Mucosa of rectum (tissue), 2 donors: ENCODE data around the gene ZNF280D.
"Not testable (repeated sequence)": the region's sequence is repeated elsewhere in the genome, so short reads cannot be mapped to it uniquely, and the experiment has no call there.

ENCODE experiments used
- H3K27ac ChIP-seq, 2 donors: one replicate each; pipeline ENCODE4 v1.7.0; 2013; ENCODE audit warnings: inconsistent platforms in 2 of 2, low read depth in 2 of 2, low read length in 2 of 2
- H3K27me3 ChIP-seq, 2 donors: one replicate each; pipeline ENCODE4 v1.7.0; 2013; ENCODE audit warnings: low read length in 2 of 2; ENCODE audit not compliant: control insufficient read depth in 2 of 2, insufficient read depth in 2 of 2
- H3K36me3 ChIP-seq, 2 donors: one replicate each; pipeline ENCODE4 v1.7.0; 2013; ENCODE audit warnings: low read length in 2 of 2; ENCODE audit not compliant: control insufficient read depth in 2 of 2, insufficient read depth in 2 of 2
- H3K4me1 ChIP-seq, 2 donors: one replicate each; pipeline ENCODE4 v1.7.0; 2013; ENCODE audit warnings: low read length in 2 of 2, mild to moderate bottlenecking in 1 of 2; ENCODE audit not compliant: control insufficient read depth in 2 of 2, insufficient read depth in 2 of 2
- H3K4me3 ChIP-seq, 2 donors: one replicate each; pipeline ENCODE4 v1.7.0; 2013; ENCODE audit warnings: low read length in 2 of 2
- H3K9ac ChIP-seq, 2 donors: one replicate each; pipeline ENCODE4 v1.7.0; 2013; ENCODE audit warnings: low read length in 2 of 2, low read depth in 1 of 2, mild to moderate bottlenecking in 1 of 2
- H3K9me3 ChIP-seq, 2 donors: one replicate each; pipeline ENCODE4 v1.7.0; 2013; ENCODE audit warnings: low read length in 2 of 2; ENCODE audit not compliant: control insufficient read depth in 2 of 2
- donor health status: healthy.
- donor health status: Normal muscosa, but diverticular disease.

ZNF280D gene

DNA sequence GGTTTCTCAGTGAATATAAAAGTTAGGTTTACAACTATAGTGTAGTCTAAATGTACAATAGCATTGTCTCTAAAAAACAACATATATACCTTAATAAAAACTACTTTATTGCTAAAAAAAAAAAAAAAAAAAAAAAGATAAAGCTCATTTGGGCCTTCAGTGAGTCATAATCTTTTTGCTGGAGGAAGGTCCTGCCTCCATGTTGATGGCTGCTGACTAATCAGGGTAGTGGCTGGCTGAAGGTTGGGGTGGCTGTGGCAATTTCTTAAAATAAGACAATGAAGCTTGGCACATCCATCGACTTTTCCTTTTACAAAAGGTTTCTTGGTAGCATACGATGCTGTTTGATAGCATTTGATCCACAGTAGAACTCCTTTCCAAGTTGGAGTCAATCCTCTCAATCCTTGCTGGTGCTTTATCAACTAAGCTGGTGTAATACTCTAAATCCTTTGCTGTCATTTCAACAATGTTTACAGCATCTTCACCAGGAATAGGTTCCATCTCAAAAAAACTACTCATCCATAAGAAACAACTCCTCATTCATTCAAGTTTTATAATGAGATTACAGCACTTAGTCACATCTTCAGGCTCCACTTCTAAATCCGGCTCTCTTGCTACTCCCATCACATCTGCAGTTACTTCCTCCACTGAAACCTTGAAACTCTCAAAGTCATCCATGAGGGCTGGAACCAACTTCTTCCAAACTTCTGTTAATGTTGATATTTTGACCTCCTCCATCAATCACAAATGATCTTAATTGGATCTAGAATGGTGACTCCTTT is 13.3 kb downstream of the ZNF280D start:
- no peaks in the 10 kb centered on the region for H3K4me1 ChIP-seq

DNA sequence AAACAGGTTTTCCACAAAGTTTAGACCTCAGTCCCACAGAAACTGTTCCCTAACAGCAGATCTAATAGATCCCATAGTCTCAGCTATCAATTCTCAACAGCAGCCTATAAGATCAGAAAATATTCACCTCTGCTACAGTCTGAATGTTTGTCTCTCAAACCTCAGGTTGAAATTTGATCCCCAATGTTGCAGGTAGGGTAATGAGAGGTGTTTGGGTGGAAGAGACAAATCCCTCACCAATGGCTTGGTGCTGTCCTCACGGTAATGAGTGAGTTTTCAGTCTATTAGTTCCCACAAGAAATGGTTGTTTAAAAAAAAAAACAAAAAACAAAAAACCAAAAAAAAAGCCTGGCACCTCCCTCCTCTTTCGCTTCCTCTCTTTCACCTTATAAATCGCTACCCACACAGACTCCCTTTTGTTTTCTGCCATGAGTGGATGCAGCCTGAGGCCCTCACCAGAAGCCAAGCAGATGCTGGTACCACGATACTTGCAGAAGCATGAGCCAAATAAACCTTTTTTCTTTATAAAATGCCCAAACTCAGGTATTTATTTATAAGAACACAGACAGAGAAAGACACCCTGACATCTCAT is 14.2 kb downstream of the ZNF280D start:
- Histone ChIP-seq H3K27ac (no peak overlapping the region), H3K36me3 (no peaks in the 10 kb centered on the region), H3K27me3 (no peaks in the 10 kb centered on the region), H3K9ac (no peak overlapping the region), H3K4me3 (no peak overlapping the region), H3K4me1 (no peaks in the 10 kb centered on the region), H3K9me3 (no peaks in the 10 kb centered on the region)

More for the DNA sequence above, 13.3 kb downstream of the ZNF280D start:
- H3K27me3 ChIP-seq = no peaks in the 10 kb centered on the region
- no peaks in the 10 kb centered on the region for H3K9me3 ChIP-seq
- no peak overlapping the region for H3K9ac ChIP-seq
- no peak overlapping the region for H3K27ac ChIP-seq
- no peaks in the 10 kb centered on the region for H3K36me3 ChIP-seq
- H3K4me3 ChIP-seq = no peak overlapping the region

DNA sequence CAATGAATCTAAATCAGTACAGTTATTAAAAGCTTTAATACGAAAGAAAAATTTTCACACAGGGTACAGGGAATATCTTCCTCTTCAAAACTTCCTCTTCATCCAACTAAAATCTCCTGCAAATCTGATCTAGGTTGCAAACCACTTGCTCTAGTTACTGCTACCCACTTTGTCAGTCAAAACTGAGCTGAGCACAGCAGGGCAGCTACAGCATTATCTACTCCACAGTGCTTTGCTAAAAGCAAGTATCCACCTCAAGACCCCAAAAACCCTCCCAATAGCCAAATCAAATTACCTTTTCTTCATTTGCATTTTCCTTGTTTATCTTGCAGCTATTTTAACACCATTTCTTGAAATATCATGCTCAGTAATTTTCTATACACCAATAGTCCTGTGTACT is 14.7 kb downstream of the ZNF280D start:
- Histone ChIP-seq H3K27ac (no peak overlapping the region), H3K27me3 (no peaks in the 10 kb centered on the region), H3K4me3 (no peak overlapping the region), H3K4me1 (no peaks in the 10 kb centered on the region), H3K9ac (no peak overlapping the region), H3K9me3 (no peaks in the 10 kb centered on the region), H3K36me3 (no peaks in the 10 kb centered on the region)

GRCh38 chr15:56716334-56716733 is 17.0 kb downstream of the ZNF280D start:
- H3K36me3 ChIP-seq = no peaks in the 10 kb centered on the region
- H3K4me3 ChIP-seq = no peak overlapping the region
- no peaks in the 10 kb centered on the region for H3K4me1 ChIP-seq
- no peaks in the 10 kb centered on the region for H3K27me3 ChIP-seq
- no peak overlapping the region for H3K27ac ChIP-seq
- H3K9me3 ChIP-seq = no peaks in the 10 kb centered on the region
- H3K9ac ChIP-seq = no peak overlapping the region

- Histone ChIP-seq H3K4me1 (no peaks in the 10 kb centered on the region), H3K4me3 (no peak overlapping the region), H3K27me3 (no peaks in the 10 kb centered on the region), H3K27ac (no peak overlapping the region), H3K9ac (no peak overlapping the region), H3K36me3 (no peaks in the 10 kb centered on the region), H3K9me3 (no peaks in the 10 kb centered on the region)
Observed at GRCh38 chr15:56715220-56715619, 18.1 kb downstream of the ZNF280D start.

DNA sequence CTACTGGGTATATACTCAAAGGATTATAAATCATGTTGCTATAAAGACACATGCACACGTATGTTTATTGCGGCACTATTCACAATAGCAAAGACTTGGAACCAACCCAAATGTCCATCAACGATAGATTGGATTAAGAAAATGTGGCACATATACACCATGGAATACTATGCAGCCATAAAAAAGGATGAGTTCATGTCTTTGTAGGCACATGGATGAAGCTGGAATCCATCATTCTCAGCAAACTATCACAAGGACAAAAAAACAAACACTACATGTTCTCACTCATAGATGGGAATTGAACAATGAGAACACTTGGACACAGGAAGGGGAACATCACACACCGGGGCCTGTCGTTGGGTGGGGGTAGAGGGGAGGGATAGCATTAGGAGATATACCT is 23.8 kb downstream of the ZNF280D start:
- H3K27ac ChIP-seq, H3K4me1 ChIP-seq, H3K4me3 ChIP-seq, H3K36me3 ChIP-seq, H3K9me3 ChIP-seq, H3K27me3 ChIP-seq, H3K9ac ChIP-seq: not testable (repeated sequence)

GRCh38 chr15:56699743-56700142 is 33.6 kb downstream of the ZNF280D start:
- no peaks in the 10 kb centered on the region for H3K9me3 ChIP-seq
- H3K4me1 ChIP-seq = no peaks in the 10 kb centered on the region
- H3K36me3 ChIP-seq = peaks cover 29 to 42% of the 10 kb centered on the region in 2 donors
- no peak overlapping the region for H3K27ac ChIP-seq
- no peak overlapping the region for H3K4me3 ChIP-seq
- H3K9ac ChIP-seq = no peak overlapping the region
- no peaks in the 10 kb centered on the region for H3K27me3 ChIP-seq

GRCh38 chr15:56698270-56698669 is 35.0 kb downstream of the ZNF280D start:
- Histone ChIP-seq H3K36me3 (peaks cover 27 to 31% of the 10 kb centered on the region in 2 donors), H3K27me3 (no peaks in the 10 kb centered on the region), H3K9me3 (no peaks in the 10 kb centered on the region), H3K4me1 (no peaks in the 10 kb centered on the region), H3K4me3 (no peak overlapping the region), H3K9ac (no peak overlapping the region), H3K27ac (no peak overlapping the region)

DNA sequence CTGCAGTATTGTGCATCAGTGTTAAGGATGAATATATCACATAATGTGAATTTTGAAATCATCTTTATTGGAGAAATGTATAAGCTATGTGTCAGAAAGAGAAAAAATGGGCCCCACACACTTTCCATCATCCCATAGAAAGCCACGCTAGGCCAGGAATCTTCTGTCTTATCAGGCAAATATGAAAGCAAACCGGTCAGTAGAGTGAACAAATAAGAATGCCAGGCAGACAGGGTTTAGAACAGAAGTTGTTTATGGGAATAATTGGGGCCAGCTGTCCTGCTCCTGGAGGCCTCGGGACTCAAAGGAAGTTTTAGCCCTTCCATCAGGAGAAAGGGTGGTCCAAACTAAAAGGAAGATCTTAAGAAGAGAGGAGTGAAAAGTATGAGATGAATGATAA is 39.5 kb downstream of the ZNF280D start:
- H3K27me3 ChIP-seq = no peaks in the 10 kb centered on the region
- no peak overlapping the region for H3K4me3 ChIP-seq
- H3K9ac ChIP-seq = no peak overlapping the region
- peaks cover 5 to 9% of the 10 kb centered on the region in 2 donors for H3K36me3 ChIP-seq
- no peaks in the 10 kb centered on the region for H3K4me1 ChIP-seq
- H3K9me3 ChIP-seq = no peaks in the 10 kb centered on the region
- H3K27ac ChIP-seq = no peak overlapping the region

GRCh38 chr15:56690733-56691132 is 42.6 kb downstream of the ZNF280D start:
- H3K36me3 ChIP-seq = peaks cover 0 to 3% of the 10 kb centered on the region in 2 donors
- no peaks in the 10 kb centered on the region for H3K4me1 ChIP-seq
- H3K4me3 ChIP-seq = no peak overlapping the region
- H3K27ac ChIP-seq = no peak overlapping the region
- H3K9me3 ChIP-seq = no peaks in the 10 kb centered on the region
- H3K27me3 ChIP-seq = no peaks in the 10 kb centered on the region
- H3K9ac ChIP-seq = no peak overlapping the region
